Nephron progenitor cell (in vitro differentiated cells): ENCODE data around the gene RIT1.

Source experiments
- DNase-seq: peaks from one replicate; pipeline ENCODE4 v3.0.0; 2021
- H3K27ac Mint-ChIP-seq: 2 replicates; pipeline ENCODE4 v1.8.0; 2021; ENCODE audit warnings: mild to moderate bottlenecking, moderate library complexity, mixed read lengths
- H3K27me3 Mint-ChIP-seq: 2 replicates; pipeline ENCODE4 v1.8.0; 2021; ENCODE audit warnings: mild to moderate bottlenecking, low read depth, mixed read lengths; ENCODE audit not compliant: poor library complexity
- H3K36me3 Mint-ChIP-seq: 2 replicates; pipeline ENCODE4 v1.8.0; 2021; ENCODE audit warnings: low read depth, mixed read lengths
- H3K4me1 Mint-ChIP-seq: 2 replicates; pipeline ENCODE4 v1.8.0; 2021; ENCODE audit warnings: mixed read lengths
- H3K4me3 Mint-ChIP-seq: 2 replicates; pipeline ENCODE4 v1.8.0; 2021; ENCODE audit warnings: mild to moderate bottlenecking, moderate library complexity, mixed read lengths
- H3K9me3 Mint-ChIP-seq: 2 replicates; pipeline ENCODE4 v1.8.0; 2021; ENCODE audit warnings: mild to moderate bottlenecking, moderate library complexity, mixed read lengths
- TF ChIP-seq, protein P1 (sequence below): fragments of 200-600 bp; sonication (generic); IDR thresholded peaks from 2 replicates; pipeline ENCODE4 v1.5.0; 2021; ENCODE audit warnings: antibody characterized with exemption

Gene RIT1

GRCh38 chr1:155892796-155893195 is 18.4 kb downstream of the RIT1 start:
- Mint-ChIP-seq H3K4me3 (no peak overlapping the region), H3K27ac (peak overlapping the region; percentile 17), H3K36me3 (peaks cover 17% of the 10 kb centered on the region), H3K4me1 (no peaks in the 10 kb centered on the region), H3K9me3 (no peaks in the 10 kb centered on the region), H3K27me3 (peaks cover 8% of the 10 kb centered on the region)
- TF ChIP-seq, protein P1, sequence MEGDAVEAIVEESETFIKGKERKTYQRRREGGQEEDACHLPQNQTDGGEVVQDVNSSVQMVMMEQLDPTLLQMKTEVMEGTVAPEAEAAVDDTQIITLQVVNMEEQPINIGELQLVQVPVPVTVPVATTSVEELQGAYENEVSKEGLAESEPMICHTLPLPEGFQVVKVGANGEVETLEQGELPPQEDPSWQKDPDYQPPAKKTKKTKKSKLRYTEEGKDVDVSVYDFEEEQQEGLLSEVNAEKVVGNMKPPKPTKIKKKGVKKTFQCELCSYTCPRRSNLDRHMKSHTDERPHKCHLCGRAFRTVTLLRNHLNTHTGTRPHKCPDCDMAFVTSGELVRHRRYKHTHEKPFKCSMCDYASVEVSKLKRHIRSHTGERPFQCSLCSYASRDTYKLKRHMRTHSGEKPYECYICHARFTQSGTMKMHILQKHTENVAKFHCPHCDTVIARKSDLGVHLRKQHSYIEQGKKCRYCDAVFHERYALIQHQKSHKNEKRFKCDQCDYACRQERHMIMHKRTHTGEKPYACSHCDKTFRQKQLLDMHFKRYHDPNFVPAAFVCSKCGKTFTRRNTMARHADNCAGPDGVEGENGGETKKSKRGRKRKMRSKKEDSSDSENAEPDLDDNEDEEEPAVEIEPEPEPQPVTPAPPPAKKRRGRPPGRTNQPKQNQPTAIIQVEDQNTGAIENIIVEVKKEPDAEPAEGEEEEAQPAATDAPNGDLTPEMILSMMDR, result no peak
- DNase-seq, result no peak

DNA sequence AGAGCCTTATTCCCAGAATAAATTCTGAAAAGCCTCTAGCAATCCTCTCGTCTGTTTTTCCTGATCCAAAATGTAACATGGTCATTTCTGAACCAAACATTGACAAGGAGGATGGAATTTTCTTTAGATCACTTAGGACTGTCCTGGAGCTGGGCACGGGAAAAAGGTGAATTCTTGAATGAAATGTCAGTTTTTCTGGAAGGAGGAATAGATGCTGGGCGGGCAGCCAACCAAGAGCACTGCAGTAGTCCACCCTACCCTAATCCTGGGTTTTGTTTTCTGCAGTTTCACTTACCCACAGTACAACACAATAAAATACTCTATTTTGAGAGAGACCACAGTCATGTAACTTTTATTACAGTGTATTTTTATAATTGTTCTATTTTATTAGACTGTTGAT is 20.9 kb downstream of the RIT1 start:
- Mint-ChIP-seq H3K27ac (no peak overlapping the region), H3K27me3 (peaks cover 10% of the 10 kb centered on the region), H3K36me3 (no peaks in the 10 kb centered on the region), H3K4me1 (no peaks in the 10 kb centered on the region), H3K4me3 (no peak overlapping the region), H3K9me3 (no peaks in the 10 kb centered on the region)
- TF ChIP-seq, protein P1, result no peak
- DNase-seq, result no peak

DNA sequence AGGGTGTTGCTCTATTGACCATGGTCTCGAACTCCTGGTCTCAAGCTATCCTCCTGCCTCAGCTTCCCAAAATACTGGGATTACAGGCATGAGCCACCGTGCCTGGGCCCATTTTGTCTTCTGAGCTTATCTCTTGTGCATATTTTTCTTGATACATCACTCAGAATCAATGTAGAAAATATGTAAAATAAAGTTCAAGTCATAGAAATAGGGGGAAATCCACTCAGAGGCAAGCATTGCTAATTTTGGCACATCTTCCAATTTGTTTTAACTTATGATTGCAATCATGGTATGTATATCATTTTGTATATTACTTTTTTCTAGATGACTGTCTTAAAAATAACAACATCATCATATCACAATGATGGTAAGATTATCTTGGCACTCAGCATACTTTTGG is 21.6 kb downstream of the RIT1 start:
- Mint-ChIP-seq H3K4me1 (no peaks in the 10 kb centered on the region), H3K36me3 (no peaks in the 10 kb centered on the region), H3K27ac (no peak overlapping the region), H3K27me3 (peaks cover 14% of the 10 kb centered on the region), H3K4me3 (no peak overlapping the region), H3K9me3 (no peaks in the 10 kb centered on the region)
- DNase-seq, result no peak
- TF ChIP-seq, protein P1, result no peak

DNA sequence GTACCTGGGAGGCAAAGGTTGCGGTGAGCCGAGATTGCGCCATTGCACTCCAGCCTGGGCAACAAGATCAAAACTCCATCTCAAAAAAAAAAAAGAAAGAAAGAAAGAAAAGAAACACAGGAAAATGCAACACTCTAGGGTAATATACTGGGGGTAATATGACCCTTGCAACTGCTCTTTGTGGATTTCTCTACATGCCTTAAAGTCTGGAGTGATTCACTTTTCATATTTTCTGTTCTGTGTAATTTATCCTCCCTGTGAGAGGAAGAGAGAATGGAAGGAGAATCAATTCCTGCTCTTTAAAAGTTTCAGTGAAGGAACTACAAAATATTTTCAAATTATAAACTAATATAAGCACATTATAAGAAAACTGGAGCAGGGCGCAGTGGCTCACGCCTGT is 22.7 kb downstream of the RIT1 start:
- Mint-ChIP-seq H3K4me3 (no peak overlapping the region), H3K9me3 (no peaks in the 10 kb centered on the region), H3K4me1 (no peaks in the 10 kb centered on the region)

GRCh38 chr1:155884982-155885381 is 26.2 kb downstream of the RIT1 start:
- Mint-ChIP-seq H3K4me1 (no peaks in the 10 kb centered on the region), H3K27me3 (peaks cover 33% of the 10 kb centered on the region), H3K36me3 (no peaks in the 10 kb centered on the region), H3K27ac (no peak overlapping the region), H3K9me3 (no peaks in the 10 kb centered on the region), H3K4me3 (no peak overlapping the region)
- TF ChIP-seq, protein P1, result no peak
- no peak for DNase-seq

More for the DNA sequence above, 22.7 kb downstream of the RIT1 start:
- DNase-seq, result no peak
- Mint-ChIP-seq H3K36me3 (no peaks in the 10 kb centered on the region), H3K27me3 (peaks cover 25% of the 10 kb centered on the region), H3K27ac (no peak overlapping the region)
- TF ChIP-seq, protein P1, result no peak

GRCh38 chr1:155884031-155884960 is 26.9 kb downstream of the RIT1 start:
- H3K27ac Mint-ChIP-seq, result no peak overlapping the region
- no peaks in the 10 kb centered on the region for H3K4me1 Mint-ChIP-seq
- H3K9me3 Mint-ChIP-seq, result no peaks in the 10 kb centered on the region
- H3K4me3 Mint-ChIP-seq, result no peak overlapping the region
- TF ChIP-seq, protein P1, result no peak
- H3K27me3 Mint-ChIP-seq, result peaks cover 37% of the 10 kb centered on the region
- H3K36me3 Mint-ChIP-seq, result no peaks in the 10 kb centered on the region
- no peak for DNase-seq
